HepG2 (cell line): ENCODE results near the gene UNC13D.

Source experiments
- CTCF ChIP-seq: sonication (generic); formaldehyde crosslinking; IDR thresholded peaks from 2 replicates; pipeline ENCODE4 v1.5.0; 2020; ENCODE audit warnings: mild to moderate bottlenecking, missing genetic modification reagents, moderate library complexity
- NFIC ChIP-seq: IDR thresholded peaks from 2 replicates; pipeline ENCODE4 v1.6.1; 2012; ENCODE audit warnings: mild to moderate bottlenecking, low read length, inconsistent platforms
- NFYB ChIP-seq: sonication (generic); formaldehyde crosslinking; IDR thresholded peaks from 2 replicates; pipeline ENCODE4 v1.4.0; 2020; ENCODE audit warnings: missing genetic modification reagents
- RFXANK ChIP-seq: IDR thresholded peaks from 2 replicates; pipeline ENCODE4 v1.6.1; 2016
- ZBTB21 ChIP-seq: sonication (generic); formaldehyde crosslinking; IDR thresholded peaks from 2 replicates; pipeline ENCODE4 v1.4.0; 2020; ENCODE audit warnings: missing genetic modification reagents
- ZNF510 ChIP-seq: sonication (generic); formaldehyde crosslinking; IDR thresholded peaks from 2 replicates; pipeline ENCODE4 v1.4.0; 2020; ENCODE audit warnings: low read depth, mild to moderate bottlenecking, missing genetic modification reagents
- ZNF766 ChIP-seq: sonication (generic); formaldehyde crosslinking; IDR thresholded peaks from 2 replicates; pipeline ENCODE4 v1.5.0; 2020; ENCODE audit warnings: missing genetic modification reagents, borderline replicate concordance
- ZNF775 ChIP-seq: sonication (generic); formaldehyde crosslinking; IDR thresholded peaks from 2 replicates; pipeline ENCODE4 v1.4.0; 2020; ENCODE audit warnings: missing genetic modification reagents, mild to moderate bottlenecking, moderate library complexity, borderline replicate concordance
- ZNF816 ChIP-seq: sonication (generic); formaldehyde crosslinking; IDR thresholded peaks from 2 replicates; pipeline ENCODE4 v1.8.0; 2022; ENCODE audit warnings: missing genetic modification reagents, mild to moderate bottlenecking, borderline replicate concordance
- TF ChIP-seq, protein P1 (sequence below): sonication (generic); formaldehyde crosslinking; IDR thresholded peaks from 2 replicates; pipeline ENCODE4 v1.4.0; 2020; ENCODE audit warnings: missing genetic modification reagents

DNA sequence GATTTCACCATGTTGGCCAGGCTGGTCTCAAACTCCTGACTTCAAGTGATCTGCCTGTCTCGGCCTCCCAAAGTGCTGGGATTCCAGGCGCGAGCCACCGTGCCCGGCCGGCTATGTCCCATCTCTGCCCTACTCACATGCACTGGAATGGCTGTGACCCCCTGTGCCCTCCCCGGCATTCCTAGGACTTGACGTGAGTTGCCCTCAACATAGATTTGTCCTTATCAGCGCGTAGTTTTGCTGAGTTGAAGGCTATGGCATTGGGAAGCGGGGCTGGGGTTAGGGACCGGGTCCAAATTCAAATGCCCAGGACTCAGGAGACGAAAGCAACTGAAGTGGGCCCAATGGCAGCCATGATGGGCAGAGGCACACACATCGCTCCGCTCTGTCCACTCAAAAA lies 5.8 kb downstream of the UNC13D start:
- no peak for TF ChIP-seq ZNF510 (CRISPR knock-in tag)
- no peak for TF ChIP-seq NFIC
- TF ChIP-seq ZNF766, result no peak
- TF ChIP-seq CTCF (CRISPR knock-in tag), result no peak
- no peak for TF ChIP-seq ZNF775 (CRISPR knock-in tag)
- TF ChIP-seq NFYB (CRISPR knock-in tag), result no peak
- TF ChIP-seq ZBTB21 (CRISPR knock-in tag), result no peak
- no peak for TF ChIP-seq ZNF816
- TF ChIP-seq RFXANK (CRISPR knock-in tag), result no peak
- TF ChIP-seq, protein P1, sequence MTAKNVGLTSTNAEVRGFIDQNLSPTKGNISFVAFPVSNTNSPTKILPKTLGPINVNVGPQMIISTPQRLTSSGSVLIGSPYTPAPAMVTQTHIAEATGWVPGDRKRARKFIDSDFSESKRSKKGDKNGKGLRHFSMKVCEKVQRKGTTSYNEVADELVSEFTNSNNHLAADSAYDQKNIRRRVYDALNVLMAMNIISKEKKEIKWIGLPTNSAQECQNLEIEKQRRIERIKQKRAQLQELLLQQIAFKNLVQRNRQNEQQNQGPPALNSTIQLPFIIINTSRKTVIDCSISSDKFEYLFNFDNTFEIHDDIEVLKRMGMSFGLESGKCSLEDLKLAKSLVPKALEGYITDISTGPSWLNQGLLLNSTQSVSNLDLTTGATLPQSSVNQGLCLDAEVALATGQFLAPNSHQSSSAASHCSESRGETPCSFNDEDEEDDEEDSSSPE (CRISPR knock-in tag), result no peak
